Peyer's patch (tissue), 4 donors: Measurements from ENCODE around the gene BAZ1A. TPM values are rescaled to one million over a fixed set of nuclear protein-coding genes. Genes with fewer than 3 reads are reported as not detected.
"Not testable (repeated sequence)": the region's sequence is repeated elsewhere in the genome, so short reads cannot be mapped to it uniquely, and the experiment has no call there.

Source experiments
- DNase-seq, 3 donors: peaks; one replicate each; pipeline ENCODE4 v3.0.0-alpha.2; 2017 to 2019
- H3K27ac ChIP-seq, 4 donors: fragments of 200-600 bp; sonication (generic); one replicate each; pipeline ENCODE4 v1.5.1; 2016 to 2019
- H3K27me3 ChIP-seq, 2 donors: fragments of 200-600 bp; sonication (generic); one replicate each; pipeline ENCODE4 v1.5.1; 2019
- H3K36me3 ChIP-seq, 3 donors: fragments of 200-600 bp; sonication (generic); one replicate each; pipeline ENCODE4 v1.5.1; 2016 to 2019
- H3K4me1 ChIP-seq, 4 donors: fragments of 200-600 bp; sonication (generic); one replicate each; pipeline ENCODE4 v1.5.1; 2016 to 2019
- H3K4me3 ChIP-seq, 4 donors: fragments of 200-600 bp; sonication (generic); 1 replicate in 3 of 4; 2 replicates in 1 of 4; pipeline ENCODE4 v1.5.1; 2016 to 2019; ENCODE audit warnings: mild to moderate bottlenecking in 1 of 4
- H3K9me3 ChIP-seq, 4 donors: fragments of 200-600 bp; sonication (generic); one replicate each; pipeline ENCODE4 v1.5.1; 2016 to 2019; ENCODE audit warnings: mild to moderate bottlenecking in 1 of 4
- POLR2A ChIP-seq, 2 donors: fragments of 450-650 bp; IDR thresholded peaks; one replicate each; pipeline ENCODE4 v1.5.1; 2017; ENCODE audit warnings: antibody characterized with exemption in 2 of 2, mild to moderate bottlenecking in 2 of 2, moderate library complexity in 2 of 2
- total RNA-seq, 4 donors: library from RNA; depleted of rRNA; stranded (reverse); fragments of >200 nt; gene quantifications; one replicate each; pipeline ENCODE4 v1.1.0, GENCODE V29; 2016
- TF ChIP-seq, protein P1 (sequence below), 6 experiments: fragments of 450-650 bp in 4 of 6; fragments of 200-600 bp in 2 of 6; sonication (generic) in 1 of 6; IDR thresholded peaks; one replicate each; pipeline ENCODE4 v1.5.1; 2017 to 2019; ENCODE audit warnings: antibody characterized with exemption in 6 of 6, mild to moderate bottlenecking in 3 of 6, moderate library complexity in 1 of 6

BAZ1A gene
- total RNA-seq, 4 donors from 2014 or later: 26.3 to 61.1 (median 29.1) TPM

DNA sequence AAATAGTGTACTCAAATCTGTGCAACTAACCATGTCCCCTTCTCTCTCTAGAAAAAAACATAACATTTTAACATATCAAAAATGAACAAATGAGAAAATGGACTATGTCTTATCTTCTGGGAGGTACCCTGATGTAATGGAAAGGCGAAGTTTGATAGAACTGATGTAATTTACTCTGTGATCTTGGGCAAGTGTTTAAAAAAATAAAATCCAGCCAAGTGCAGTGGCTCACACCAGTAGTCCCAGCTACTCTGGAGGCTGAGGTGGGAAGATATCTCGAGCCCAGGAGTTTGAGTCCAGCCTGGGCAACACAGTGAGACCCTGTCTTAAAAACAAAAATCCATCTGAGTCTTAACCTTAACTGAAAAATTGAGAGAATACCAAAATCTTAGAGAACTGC is 124.9 kb downstream of the BAZ1A start:
- no peak for TF ChIP-seq POLR2A (IDR thresholded peaks at IDR 0.05)
- TF ChIP-seq, protein P1, sequence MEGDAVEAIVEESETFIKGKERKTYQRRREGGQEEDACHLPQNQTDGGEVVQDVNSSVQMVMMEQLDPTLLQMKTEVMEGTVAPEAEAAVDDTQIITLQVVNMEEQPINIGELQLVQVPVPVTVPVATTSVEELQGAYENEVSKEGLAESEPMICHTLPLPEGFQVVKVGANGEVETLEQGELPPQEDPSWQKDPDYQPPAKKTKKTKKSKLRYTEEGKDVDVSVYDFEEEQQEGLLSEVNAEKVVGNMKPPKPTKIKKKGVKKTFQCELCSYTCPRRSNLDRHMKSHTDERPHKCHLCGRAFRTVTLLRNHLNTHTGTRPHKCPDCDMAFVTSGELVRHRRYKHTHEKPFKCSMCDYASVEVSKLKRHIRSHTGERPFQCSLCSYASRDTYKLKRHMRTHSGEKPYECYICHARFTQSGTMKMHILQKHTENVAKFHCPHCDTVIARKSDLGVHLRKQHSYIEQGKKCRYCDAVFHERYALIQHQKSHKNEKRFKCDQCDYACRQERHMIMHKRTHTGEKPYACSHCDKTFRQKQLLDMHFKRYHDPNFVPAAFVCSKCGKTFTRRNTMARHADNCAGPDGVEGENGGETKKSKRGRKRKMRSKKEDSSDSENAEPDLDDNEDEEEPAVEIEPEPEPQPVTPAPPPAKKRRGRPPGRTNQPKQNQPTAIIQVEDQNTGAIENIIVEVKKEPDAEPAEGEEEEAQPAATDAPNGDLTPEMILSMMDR (IDR thresholded peaks at IDR 0.05): no peak
- H3K4me1 ChIP-seq: no peaks in the 10 kb centered on the region
- H3K27ac ChIP-seq: no peak overlapping the region
- no peaks in the 10 kb centered on the region for H3K27me3 ChIP-seq
- no peak overlapping the region for H3K4me3 ChIP-seq
- H3K36me3 ChIP-seq: peaks cover 0 to 26% (median 0%) of the 10 kb centered on the region in 3 donors
- no peaks in the 10 kb centered on the region for H3K9me3 ChIP-seq
- DNase-seq: no peak

DNA sequence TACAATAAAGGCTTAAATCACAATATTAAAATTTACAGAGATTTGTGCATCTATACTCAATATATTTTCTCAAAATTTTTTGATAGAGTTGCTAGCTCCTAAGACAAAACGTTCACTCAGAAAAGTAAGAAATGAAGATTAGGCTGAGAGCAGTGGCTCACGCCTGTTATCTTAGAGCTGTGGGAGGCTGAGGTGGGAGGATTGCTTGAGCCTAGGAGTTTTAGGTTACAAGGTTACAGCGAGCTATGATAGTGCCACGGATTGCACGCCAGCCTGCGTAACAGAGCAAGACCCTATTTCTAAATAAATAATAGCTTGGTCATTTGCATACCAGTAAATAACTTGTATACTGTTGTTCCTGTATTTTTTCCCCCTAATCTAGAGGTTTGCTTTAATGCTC is 125.8 kb downstream of the BAZ1A start:
- H3K9me3 ChIP-seq: no peaks in the 10 kb centered on the region
- TF ChIP-seq, protein P1 (IDR thresholded peaks at IDR 0.05): no peak
- no peak for TF ChIP-seq POLR2A (IDR thresholded peaks at IDR 0.05)
- DNase-seq: no peak
- H3K27me3 ChIP-seq: no peaks in the 10 kb centered on the region
- H3K4me3 ChIP-seq: no peak overlapping the region
- H3K27ac ChIP-seq: no peak overlapping the region
- H3K4me1 ChIP-seq: no peaks in the 10 kb centered on the region
- H3K36me3 ChIP-seq: peaks cover 0 to 18% (median 0%) of the 10 kb centered on the region in 3 donors

DNA sequence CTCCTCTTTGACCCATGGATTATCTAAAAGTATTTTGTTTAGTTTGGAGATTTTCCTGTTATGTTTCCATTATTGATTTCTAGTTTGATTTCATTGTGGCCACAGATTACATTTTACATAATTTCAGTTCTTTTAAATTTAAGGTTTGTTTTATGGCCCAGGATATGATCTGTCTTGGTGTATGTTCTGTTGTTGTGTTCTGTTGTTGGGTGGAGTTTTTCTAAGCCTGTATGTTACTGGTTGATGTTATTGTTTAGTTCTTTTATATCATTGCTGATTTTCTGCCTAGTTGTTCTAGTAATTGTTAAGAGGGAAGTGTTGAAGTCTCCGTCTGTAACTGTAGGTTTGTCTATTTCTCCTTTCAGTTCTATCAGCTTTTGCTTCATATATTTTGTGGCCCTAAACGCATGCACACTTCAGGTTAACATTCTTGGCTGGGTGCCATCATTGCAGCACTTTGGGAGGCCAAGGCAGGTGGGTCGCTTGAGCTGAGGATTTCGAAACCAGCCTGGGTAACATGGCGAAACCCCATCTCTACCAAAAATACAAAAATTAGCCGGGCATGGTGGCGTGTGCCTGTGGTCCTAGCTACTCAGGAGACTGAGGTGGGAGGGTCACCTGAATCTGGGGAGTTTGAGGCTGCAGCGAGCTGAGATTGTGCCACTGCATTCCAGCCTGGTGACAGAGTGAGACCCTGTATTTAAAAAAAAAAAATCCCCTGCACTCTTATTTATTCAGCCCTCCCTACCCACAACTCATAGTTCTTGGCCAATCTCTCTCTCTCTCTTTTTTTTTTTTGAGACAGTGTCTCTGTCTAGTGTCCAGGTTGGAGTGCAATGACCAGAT is 132.7 kb downstream of the BAZ1A start:
- Histone ChIP-seq H3K36me3 (no peaks in the 10 kb centered on the region), H3K27me3 (no peaks in the 10 kb centered on the region), H3K9me3 (no peaks in the 10 kb centered on the region), H3K4me1 (no peaks in the 10 kb centered on the region), H3K4me3 (no peak overlapping the region), H3K27ac (no peak overlapping the region)
- no peak for DNase-seq
- TF ChIP-seq POLR2A (IDR thresholded peaks at IDR 0.05): no peak
- TF ChIP-seq, protein P1 (IDR thresholded peaks at IDR 0.05): no peak

DNA sequence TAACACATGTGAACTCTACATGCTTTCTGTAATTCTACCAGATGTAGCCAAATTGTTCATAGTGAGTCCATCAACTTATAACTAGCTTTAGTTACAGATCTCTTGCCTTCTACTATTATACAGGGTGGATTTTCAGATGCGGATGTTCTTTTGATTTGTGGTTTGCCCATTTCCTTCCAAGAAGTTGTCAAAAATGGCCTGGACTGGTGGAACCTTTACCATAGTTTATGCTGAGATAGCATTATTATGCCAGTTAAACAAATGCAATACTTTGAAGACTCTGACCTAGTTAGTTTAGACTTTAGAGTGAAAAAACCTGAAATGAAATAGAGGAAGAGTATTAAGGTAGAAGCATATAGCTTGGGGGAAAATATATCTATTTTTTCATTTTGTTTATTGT is 133.3 kb downstream of the BAZ1A start:
- H3K27me3 ChIP-seq: no peaks in the 10 kb centered on the region
- H3K4me1 ChIP-seq: no peaks in the 10 kb centered on the region
- H3K36me3 ChIP-seq: no peaks in the 10 kb centered on the region
- no peaks in the 10 kb centered on the region for H3K9me3 ChIP-seq
- TF ChIP-seq, protein P1 (IDR thresholded peaks at IDR 0.05): no peak
- no peak for TF ChIP-seq POLR2A (IDR thresholded peaks at IDR 0.05)
- H3K27ac ChIP-seq: no peak overlapping the region
- no peak overlapping the region for H3K4me3 ChIP-seq
- no peak for DNase-seq

DNA sequence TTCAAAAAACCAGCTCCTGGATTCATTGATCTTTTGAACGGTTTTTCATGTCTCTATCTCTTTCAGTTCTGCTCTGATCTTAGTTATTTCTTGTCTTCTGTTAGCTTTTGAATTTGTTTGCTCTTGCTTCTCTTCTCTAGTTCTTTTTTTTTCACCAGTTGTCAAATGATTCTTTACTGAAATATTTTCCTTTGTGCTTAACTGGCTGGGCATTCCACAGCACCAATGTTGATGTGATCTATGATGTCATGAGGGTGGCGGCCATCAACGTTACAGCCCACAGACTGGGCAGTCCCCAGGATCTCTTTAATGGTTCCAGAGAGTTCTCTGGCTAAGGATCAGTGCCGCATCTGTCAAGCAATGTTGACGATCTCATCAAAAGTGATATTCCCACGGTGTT is 135.0 kb downstream of the BAZ1A start:
- DNase-seq, H3K4me1 ChIP-seq, H3K36me3 ChIP-seq, H3K27me3 ChIP-seq, H3K4me3 ChIP-seq, H3K9me3 ChIP-seq, H3K27ac ChIP-seq: not testable (repeated sequence)

DNA sequence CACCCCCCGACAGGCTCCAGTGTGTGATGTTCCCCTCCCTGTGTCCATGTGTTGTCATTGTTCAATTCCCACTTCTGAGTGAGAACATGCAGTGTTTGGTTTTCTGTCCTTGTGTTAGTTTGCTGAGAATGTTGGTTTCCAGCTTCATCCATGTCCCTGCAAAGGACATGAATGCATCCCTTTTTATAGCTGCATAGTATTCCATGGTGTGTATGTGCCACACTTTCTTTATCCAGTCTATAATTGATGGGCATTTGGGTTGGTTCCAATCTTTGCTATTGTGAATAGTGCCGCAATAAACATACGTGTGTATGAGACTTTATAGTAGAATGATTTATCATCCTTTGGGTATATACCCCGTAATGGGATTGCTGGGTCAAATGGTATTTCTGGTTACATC is 138.1 kb downstream of the BAZ1A start:
- H3K27me3 ChIP-seq, DNase-seq, H3K27ac ChIP-seq, H3K36me3 ChIP-seq, H3K4me3 ChIP-seq, H3K9me3 ChIP-seq, H3K4me1 ChIP-seq: not testable (repeated sequence)

DNA sequence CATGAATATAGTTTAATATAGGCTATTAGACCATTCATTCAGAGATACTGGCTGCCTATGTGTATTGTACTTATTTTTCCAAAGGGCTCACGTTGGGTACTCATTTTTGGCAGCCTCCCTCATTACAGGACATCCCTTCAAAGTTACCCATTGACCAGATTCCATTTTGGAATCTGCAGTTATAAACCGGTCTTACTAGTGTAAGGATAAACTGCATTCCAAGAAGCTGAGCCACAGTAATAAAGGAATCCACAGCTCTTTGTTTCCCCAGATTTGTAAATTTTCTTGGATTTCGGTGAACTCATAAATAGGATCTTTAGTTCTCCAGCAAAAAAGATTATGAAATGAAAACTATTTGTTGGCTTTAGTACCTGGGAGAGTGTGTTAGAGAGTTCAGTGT is 141.9 kb downstream of the BAZ1A start:
- Histone ChIP-seq H3K36me3 (no peaks in the 10 kb centered on the region), H3K4me3 (no peak overlapping the region), H3K27ac (no peak overlapping the region), H3K4me1 (no peaks in the 10 kb centered on the region), H3K27me3 (no peaks in the 10 kb centered on the region), H3K9me3 (no peaks in the 10 kb centered on the region)
- no peak for TF ChIP-seq POLR2A (IDR thresholded peaks at IDR 0.05)
- TF ChIP-seq, protein P1 (IDR thresholded peaks at IDR 0.05): no peak
- no peak for DNase-seq
